Urothelium cell line (cell line): ENCODE measurements around the gene HES2.
"Not testable (repeated sequence)": the region's sequence is repeated elsewhere in the genome, so short reads cannot be mapped to it uniquely, and the experiment has no call there.

ENCODE experiments used
- DNase-seq: peaks from one replicate; pipeline ENCODE4 v3.0.0; 2011; ENCODE audit warnings: low spot score, mixed read lengths
- FAIRE-seq: peaks from 2 replicates; lab custom pipeline; 2011; peaks lifted over from hg19 to GRCh38; lab: Jason Lieb, UNC

HES2 gene

GRCh38 chr1:6454856-6455751, 35.4 kb upstream of the HES2 start:
- FAIRE-seq (no peak), DNase-seq (no peak)

- not testable (repeated sequence) for FAIRE-seq, DNase-seq
Measured at GRCh38 chr1:6453895-6454855, 34.5 kb upstream of the HES2 start.

DNA sequence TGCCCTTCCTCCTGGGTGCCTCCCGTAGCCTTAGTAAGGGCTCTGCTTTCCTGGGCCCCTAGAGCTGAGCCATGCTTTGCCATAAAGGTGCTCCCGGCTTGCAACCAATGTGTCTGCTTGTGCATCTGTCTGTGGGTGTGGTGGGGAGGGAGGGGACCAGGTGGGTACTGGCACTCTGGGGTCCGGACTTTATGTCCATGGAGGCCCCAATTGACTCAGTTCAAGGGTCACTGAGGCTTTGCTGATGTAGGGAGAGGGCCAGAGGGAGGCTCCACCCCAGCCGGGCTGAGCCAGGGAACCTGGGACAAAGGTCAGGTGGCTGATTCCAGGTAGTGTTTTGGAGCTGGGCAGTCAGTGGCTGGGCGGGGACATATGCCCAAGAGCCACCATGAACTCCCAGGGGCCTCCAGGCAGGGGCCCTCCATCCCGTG, 31.2 kb upstream of the HES2 start:
- DNase-seq: no peak
- FAIRE-seq: no peak

GRCh38 chr1:6450486-6450885, 30.8 kb upstream of the HES2 start:
- not testable (repeated sequence) for DNase-seq, FAIRE-seq

GRCh38 chr1:6450005-6450450, 30.3 kb upstream of the HES2 start:
- FAIRE-seq (no peak), DNase-seq (no peak)

DNA sequence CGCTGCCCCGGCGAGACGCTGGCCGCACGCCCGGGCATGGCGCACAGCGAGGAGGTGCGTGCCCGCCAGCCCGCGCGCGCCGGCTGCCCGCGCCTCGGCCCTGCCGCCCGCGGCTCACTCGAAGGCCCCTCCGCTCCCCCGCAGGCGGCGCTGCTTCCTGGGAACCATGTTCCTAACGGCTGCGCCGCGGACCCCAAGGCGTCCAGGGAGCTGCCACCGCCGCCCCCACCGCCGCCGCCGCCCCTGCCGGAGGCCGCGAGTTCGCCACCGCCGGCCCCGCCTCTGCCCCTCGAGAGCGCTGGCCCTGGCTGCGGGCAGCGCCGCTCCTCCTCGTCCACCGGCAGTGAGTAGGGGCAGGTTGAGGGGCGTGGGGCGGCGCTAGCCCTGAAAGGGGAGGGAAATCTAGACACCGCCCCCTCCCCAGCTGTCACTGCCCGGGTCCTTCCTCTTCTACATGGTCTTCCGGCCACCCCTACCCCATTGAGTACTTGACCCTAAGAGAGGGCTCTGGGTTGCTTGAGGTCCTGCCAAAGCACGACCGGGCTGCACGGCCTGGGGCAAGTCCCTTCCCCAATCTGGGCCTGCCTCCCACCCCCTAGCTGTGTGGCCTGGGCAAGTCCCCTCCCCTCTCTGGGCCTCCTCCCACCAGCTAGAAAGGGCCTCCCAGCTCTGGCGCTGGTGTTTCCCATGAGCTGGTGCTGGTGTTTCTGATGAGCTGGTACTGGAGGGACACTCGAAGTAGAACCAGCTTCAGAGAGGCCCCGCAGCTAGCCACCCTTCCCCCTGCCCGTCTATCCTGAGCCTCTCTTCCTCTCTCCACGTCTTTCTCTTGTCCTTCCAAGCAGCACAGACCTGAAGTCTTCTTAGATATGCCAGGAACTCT, 29.3 kb upstream of the HES2 start:
- DNase-seq: no peak
- peak; percentile 23 for FAIRE-seq

DNA sequence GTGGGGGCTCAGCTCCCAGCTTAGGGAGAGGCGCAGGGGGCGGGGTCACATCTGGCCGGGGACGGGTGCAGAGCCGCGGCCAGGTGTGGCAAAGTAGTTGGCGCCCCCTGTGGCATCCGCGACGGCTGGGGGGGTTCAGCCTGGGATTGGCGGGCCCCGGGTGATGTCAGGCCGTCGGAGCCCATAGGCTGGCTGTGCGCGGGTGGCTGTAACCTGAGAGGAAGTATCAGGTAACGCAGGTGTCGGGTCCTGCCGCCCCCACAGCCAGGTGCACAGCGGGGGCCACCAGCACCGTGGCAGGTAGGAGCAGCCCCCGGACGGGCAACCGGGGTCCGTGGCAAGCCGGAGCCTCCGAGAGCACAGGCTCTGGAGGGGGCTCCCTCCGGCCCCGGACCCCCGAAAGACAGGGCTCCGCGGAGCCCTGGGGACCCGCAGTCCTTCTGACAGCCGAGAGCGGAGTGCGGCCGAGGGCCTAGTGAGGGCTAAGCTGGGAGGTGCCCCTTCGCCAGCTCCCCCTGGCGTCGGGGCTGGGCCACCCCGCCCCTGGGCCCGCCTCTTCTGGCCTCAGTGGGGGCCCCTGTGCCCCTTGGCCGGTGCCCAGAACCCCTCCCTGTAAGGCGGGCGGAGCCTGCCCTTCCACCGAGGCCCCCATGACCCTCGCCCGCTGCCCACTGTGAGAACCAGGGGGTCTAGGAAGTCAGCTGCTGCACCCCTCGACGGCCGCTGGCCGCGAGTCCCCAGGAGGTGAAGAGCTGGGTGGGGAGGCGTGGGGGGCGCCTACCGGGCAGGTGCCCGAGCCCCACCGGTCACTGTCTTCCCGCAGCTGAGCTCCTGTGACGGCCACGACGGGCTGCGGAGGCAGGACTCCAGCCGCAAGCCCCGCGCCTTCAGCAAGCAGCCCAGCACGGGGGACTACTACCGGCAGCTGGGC, 28.4 kb upstream of the HES2 start:
- no peak for FAIRE-seq
- DNase-seq: no peak

- DNase-seq (no peak), FAIRE-seq (peak; percentile 87)
Measured at GRCh38 chr1:6447016-6447817, 27.5 kb upstream of the HES2 start.

GRCh38 chr1:6446665-6447015, 26.9 kb upstream of the HES2 start:
- DNase-seq (no peak), FAIRE-seq (no peak)

- not testable (repeated sequence) for DNase-seq
- peak; percentile 93 for FAIRE-seq
Measured at GRCh38 chr1:6445929-6446328, 26.2 kb upstream of the HES2 start.

- FAIRE-seq: peak; percentile 94
Measured at GRCh38 chr1:6445062-6445763, 25.5 kb upstream of the HES2 start.

DNA sequence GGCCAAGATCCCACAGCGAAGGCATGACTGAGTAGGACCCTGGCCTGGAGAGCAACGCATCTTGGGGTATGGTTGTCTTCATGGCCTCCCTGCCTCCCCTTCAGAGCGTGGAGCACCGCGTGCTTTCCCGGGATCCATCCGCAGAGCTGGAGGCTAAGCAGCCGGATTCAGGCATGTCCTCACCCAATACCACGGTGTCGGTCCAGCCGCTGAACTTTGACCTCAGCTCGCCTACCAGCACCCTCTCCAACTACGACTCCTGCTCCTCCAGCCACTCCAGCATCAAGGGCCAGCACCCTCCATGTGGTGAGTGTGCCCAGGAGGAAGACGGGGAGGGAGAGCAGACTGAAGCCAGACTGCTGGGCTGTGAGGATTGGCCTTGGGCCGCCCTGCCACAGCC, 24.7 kb upstream of the HES2 start:
- FAIRE-seq (no peak), DNase-seq (no peak)

More at GRCh38 chr1:6445062-6445763, 25.5 kb upstream of the HES2 start:
- DNase-seq: no peak

DNA sequence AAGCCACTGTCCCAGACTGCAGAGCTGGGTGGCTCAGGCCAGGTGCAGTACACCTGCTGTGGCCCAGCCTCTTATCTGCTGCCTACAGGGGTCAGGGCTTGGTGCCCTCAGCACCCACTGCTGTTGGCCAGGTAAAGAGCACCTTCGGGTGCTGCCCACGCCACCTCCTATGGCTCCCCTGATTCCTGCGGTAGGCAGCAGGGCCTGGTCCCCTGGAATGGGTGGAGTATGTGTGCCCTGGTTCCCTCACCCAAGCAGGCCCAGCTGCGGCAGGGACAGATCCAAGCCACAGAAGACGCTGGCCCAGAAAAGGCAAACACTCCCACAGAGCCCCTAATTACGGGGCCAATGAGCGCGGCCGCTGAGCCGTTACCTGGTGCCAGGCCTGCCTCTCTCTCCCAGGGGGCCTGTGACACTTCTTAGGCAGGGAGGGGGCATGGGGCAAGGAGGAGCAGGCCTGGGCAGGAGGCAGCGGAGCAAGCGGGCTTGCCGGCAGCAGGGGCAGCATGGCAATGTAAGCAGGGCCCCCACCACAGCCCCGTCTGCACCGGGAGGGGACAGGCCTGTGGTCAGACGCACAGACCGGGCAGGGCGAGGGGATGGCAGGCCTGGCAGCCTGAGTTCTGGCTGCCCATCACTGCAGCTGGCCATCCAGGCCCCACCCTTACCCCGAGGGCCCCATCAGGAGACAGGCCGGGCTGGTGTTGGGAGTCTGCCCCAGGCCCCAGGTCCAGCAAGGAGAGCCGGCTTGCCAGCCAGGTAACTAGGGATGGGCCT, 23.8 kb upstream of the HES2 start:
- no peak for DNase-seq
- FAIRE-seq: no peak

- DNase-seq: no peak
- no peak for FAIRE-seq
Measured at GRCh38 chr1:6441586-6441985, 21.9 kb upstream of the HES2 start.

DNA sequence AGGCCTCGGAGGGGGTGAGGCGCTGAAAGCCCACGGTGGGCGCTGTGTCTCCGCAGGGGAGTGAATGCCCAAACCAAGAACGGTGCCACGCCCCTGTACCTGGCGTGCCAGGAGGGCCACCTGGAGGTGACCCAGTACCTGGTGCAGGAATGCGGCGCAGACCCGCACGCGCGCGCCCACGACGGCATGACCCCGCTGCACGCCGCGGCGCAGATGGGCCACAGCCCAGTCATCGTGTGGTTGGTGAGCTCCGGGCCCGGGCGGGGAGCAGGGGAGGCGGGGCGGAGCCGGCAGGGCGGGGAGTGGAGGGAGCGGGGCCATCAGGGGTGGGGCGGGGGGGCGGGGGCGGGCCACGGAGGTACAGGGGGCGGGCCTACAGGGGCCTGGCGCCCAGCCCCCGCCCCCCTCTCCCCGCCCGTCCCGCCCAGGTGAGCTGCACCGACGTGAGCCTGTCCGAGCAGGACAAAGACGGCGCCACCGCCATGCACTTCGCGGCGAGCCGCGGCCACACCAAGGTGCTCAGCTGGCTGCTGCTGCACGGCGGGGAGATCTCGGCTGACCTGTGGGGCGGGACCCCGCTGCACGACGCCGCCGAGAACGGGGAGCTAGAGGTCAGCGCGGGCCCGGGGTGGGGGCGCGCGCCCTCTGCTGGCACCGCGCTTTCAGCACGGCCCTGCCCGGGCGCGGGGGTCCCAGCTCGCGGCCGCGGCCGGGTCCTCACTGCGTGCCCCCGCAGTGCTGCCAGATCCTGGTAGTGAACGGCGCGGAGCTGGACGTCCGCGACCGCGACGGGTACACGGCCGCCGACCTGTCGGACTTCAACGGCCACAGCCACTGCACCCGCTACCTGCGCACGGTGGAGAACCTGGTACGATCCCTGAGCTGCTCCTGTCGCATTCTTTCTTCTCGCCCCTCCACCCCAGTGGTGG, 20.7 kb upstream of the HES2 start:
- FAIRE-seq (peak; percentile 30), DNase-seq (peak; percentile 78)

GRCh38 chr1:6438047-6438525, 18.4 kb upstream of the HES2 start:
- FAIRE-seq (no peak), DNase-seq (peak; percentile 73)
